ENCODE data around the gene NT5DC1. TPM values are rescaled to one million over a fixed set of nuclear protein-coding genes. Genes with fewer than 3 reads are reported as not detected.

NT5DC1 gene
- total RNA-seq, 2 experiments from 2014 or later = 20.5 to 58.8 TPM

DNA sequence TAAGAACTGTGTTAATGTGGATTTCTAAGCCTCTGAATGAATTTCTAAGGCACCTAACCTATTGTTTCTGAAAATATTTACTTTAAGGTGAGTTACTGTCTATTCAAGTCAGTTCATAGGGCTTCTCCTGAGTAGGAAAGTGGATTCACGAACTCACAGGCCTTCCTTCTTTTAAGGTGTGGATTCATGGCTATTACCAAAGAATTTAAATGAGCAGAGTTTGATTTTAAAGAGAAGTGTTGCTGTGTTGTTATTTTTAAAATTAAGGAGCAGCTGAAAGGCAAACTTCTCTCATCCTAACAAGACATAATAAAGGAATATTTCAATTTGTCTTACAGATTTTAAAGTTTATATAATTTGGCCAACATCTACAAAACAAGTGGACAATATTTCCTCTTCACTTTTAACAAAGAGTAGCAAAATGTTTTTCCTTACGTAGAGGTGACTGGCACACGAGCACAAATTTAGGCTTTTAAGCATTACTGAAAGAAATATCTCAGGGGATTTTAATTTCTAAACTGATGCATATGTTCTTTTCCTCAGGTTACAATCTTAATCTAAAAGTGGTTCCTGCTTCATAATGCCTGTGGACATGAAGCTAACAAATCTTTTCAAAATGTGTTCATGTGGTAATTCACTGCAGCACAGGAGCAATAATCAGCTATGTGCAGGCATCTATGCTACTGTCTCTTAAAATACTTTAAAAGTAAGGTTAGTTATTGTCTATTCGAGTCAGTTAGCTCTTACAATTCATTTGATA, 153.8 kb downstream of the NT5DC1 start:
- peaks cover 26% of the 10 kb centered on the region for H3K4me1 ChIP-seq (ENCODE audit: insufficient read depth, low read length, poor library complexity, severe bottlenecking)
- BruUV-seq (replicated peaks) = TSS peak; percentile 96
- ChIA-PET CTCF (ENCODE audit: unreplicated experiment) (no interaction called here), POLR2A (interaction anchor here (0.6 to 1.8 kb wide), 12 partner anchors 9 to 393 kb away, joined by 3 to 9 read pairs (median 4); partner anchors contain the start of gene TSPYL1)
- peak overlapping the region; percentile 19 for H3K27ac ChIP-seq (ENCODE audit: low read depth, low read length, poor library complexity, severe bottlenecking)
- H3K79me2 ChIP-seq (ENCODE audit: insufficient read depth, low read depth, low read length) = peaks cover 27% of the 10 kb centered on the region
- H3K9me3 ChIP-seq (ENCODE audit: low read length) = no peaks in the 10 kb centered on the region
- TF ChIP-seq EZH2phosphoT487 (IDR thresholded peaks at IDR 0.05; ENCODE audit: borderline replicate concordance, low read depth, low read length) = no peak
- TF ChIP-seq, protein P1, sequence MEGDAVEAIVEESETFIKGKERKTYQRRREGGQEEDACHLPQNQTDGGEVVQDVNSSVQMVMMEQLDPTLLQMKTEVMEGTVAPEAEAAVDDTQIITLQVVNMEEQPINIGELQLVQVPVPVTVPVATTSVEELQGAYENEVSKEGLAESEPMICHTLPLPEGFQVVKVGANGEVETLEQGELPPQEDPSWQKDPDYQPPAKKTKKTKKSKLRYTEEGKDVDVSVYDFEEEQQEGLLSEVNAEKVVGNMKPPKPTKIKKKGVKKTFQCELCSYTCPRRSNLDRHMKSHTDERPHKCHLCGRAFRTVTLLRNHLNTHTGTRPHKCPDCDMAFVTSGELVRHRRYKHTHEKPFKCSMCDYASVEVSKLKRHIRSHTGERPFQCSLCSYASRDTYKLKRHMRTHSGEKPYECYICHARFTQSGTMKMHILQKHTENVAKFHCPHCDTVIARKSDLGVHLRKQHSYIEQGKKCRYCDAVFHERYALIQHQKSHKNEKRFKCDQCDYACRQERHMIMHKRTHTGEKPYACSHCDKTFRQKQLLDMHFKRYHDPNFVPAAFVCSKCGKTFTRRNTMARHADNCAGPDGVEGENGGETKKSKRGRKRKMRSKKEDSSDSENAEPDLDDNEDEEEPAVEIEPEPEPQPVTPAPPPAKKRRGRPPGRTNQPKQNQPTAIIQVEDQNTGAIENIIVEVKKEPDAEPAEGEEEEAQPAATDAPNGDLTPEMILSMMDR (conservative IDR thresholded peaks at IDR 0.05; ENCODE audit: low read length) = no peak
- peak overlapping the region; percentile 81 for H3K4me2 ChIP-seq (ENCODE audit: low read length)
- no peak for DNase-seq (ENCODE audit: low spot score)
- intact Hi-C loops (cut with micrococcal nuclease; ENCODE audit: unreplicated experiment) = loop anchor here (2.0 kb wide), 1 partner anchor 24 kb away; the partner anchor contains the start of gene TSPYL1
- H3K4me3 ChIP-seq (ENCODE audit: low read depth, low read length, poor library complexity, severe bottlenecking) = peak overlapping the region; percentile 77
- H2AFZ ChIP-seq (ENCODE audit: low read length) = peak overlapping the region; percentile 98
- no peaks in the 10 kb centered on the region for H3K36me3 ChIP-seq (ENCODE audit: insufficient read depth, low read length)
- no peaks in the 10 kb centered on the region for H3K9me2 ChIP-seq (ENCODE audit: insufficient read depth, low read length)
- no peaks in the 10 kb centered on the region for H4K20me1 ChIP-seq (ENCODE audit: insufficient read depth, low read length)

DNA sequence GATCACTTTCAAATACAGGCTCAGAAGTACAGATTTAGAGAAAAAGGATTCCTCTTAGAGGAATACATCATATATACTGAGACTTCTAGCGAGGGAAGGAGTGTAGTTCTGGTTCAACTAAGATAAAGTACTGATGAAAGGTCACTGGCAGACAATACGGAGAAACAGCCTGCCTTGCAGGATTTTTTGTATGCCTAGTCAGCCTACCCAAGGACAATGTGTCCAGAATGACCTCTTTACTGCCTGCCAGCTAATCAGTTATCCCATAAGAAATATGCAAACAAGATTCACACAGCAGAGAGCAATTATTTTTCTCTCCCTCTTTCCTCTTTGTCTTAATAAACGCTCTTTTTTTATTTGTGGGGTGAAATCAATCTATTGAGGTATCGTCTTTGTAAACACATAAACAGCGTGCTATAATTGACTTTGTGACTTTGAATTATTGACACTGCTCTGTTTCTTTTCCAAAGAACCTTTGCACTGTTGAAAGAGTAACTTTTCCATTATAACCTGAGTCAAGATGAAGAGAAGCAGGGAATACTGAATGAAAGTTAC, 154.7 kb downstream of the NT5DC1 start:
- Histone ChIP-seq H3K4me2 (ENCODE audit: low read length) (peak overlapping the region; percentile 81), H3K9me2 (ENCODE audit: insufficient read depth, low read length) (no peaks in the 10 kb centered on the region), H4K20me1 (ENCODE audit: insufficient read depth, low read length) (no peaks in the 10 kb centered on the region), H3K27ac (ENCODE audit: low read depth, low read length, poor library complexity, severe bottlenecking) (no peak overlapping the region), H3K4me3 (ENCODE audit: low read depth, low read length, poor library complexity, severe bottlenecking) (peak overlapping the region; percentile 77), H3K79me2 (ENCODE audit: insufficient read depth, low read depth, low read length) (peaks cover 27% of the 10 kb centered on the region), H2AFZ (ENCODE audit: low read length) (peak overlapping the region; percentile 98; the same call in 1 of the 2 replicates), H3K36me3 (ENCODE audit: insufficient read depth, low read length) (no peaks in the 10 kb centered on the region), H3K4me1 (ENCODE audit: insufficient read depth, low read length, poor library complexity, severe bottlenecking) (peaks cover 26% of the 10 kb centered on the region), H3K9me3 (ENCODE audit: low read length) (no peaks in the 10 kb centered on the region)
- intact Hi-C loops (cut with micrococcal nuclease; ENCODE audit: unreplicated experiment) = loop anchor here (2.0 kb wide), 1 partner anchor 23 kb away; the partner anchor contains the start of gene TSPYL1
- no peak for TF ChIP-seq EZH2phosphoT487 (IDR thresholded peaks at IDR 0.05; ENCODE audit: borderline replicate concordance, low read depth, low read length)
- TF ChIP-seq, protein P1 (conservative IDR thresholded peaks at IDR 0.05; ENCODE audit: low read length) = no peak
- no TSS peak for BruUV-seq (replicated peaks)
- ChIA-PET POLR2A (interaction anchor here (0.7 to 1.7 kb wide), 8 partner anchors 8 to 393 kb away, joined by 3 to 9 read pairs (median 4); partner anchors contain the start of gene TSPYL1), CTCF (ENCODE audit: unreplicated experiment) (no interaction called here)
- no peak for DNase-seq (ENCODE audit: low spot score)
